Stimulated activated CD4-positive, alpha-beta T cell treated with anti-CD3 and anti-CD28 coated beads, Interleukin-12 subunit alpha, Interleukin-12 subunit beta, amount 100 ng/mL, for 48 hours (primary cell): Measurements from ENCODE around the gene CDCA4.
A peak's percentile ranks its signal among the peaks of the same experiment; 100 is the strongest.
"Not testable (repeated sequence)": the region's sequence is repeated elsewhere in the genome, so short reads cannot be mapped to it uniquely, and the experiment has no call there.

ENCODE experiments used
- DNase-seq, 3 donors: peaks; one replicate each; pipeline ENCODE4 v3.0.0-alpha.2; 2020; ENCODE audit warnings: low read depth in 2 of 3, low spot score in 1 of 3

The CDCA4 gene

GRCh38 chr14:105058521-105059034 lies 37.7 kb upstream of the CDCA4 start:
- DNase-seq, result no peak

DNA sequence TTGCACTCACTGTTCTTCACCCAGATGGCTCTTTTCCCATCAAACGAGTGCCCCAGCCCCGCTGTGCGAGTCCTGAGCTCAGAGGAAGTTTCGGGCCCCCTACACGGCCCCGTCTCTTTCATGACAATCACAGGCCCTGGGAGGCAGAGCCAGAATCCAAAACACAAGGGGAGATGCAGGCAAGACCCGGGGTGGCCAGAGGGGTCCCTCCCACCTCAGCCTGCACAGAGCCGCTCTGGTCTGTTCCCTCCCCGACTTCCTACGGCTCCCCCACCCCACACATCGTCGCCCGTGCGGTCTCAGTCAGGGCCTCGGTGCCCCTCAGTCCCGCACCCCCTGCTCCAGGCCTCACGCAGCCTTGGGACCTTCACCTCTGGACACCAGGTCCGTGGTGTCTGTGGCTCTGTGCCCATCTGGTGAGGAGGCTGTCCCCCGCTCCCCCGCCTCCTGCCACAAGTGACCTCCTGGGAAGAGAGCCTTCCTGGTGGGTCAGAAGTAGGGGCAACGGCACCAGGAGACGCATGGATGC lies 35.5 kb upstream of the CDCA4 start:
- no peak for DNase-seq

- no peak for DNase-seq
These were observed 34.9 kb upstream of the CDCA4 start for GRCh38 chr14:105055736-105056302.

GRCh38 chr14:105055334-105055733 lies 34.5 kb upstream of the CDCA4 start:
- no peak for DNase-seq

- DNase-seq, result no peak
These were observed 33.1 kb upstream of the CDCA4 start for GRCh38 chr14:105053996-105054395.

DNA sequence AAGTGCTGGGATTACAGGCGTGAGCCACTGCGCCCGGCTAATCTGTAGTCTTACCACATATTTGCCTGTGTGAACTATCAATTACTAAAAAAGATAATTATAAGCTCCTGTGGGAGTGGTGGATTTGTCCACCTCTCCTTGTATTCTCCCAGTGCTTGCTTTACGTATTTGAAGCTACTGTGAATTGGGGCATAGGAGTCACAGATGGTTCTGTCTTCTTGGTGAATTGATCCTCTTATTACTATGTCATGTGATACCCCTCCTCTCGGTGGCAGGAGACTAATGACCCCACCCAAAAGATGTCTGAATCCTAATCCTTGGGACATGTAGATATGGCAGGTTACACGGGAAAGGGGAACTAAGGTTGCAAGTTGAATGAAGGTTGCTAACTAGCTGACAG lies 32.5 kb upstream of the CDCA4 start:
- DNase-seq, result no peak

GRCh38 chr14:105052110-105052458 lies 31.2 kb upstream of the CDCA4 start:
- no peak for DNase-seq

DNA sequence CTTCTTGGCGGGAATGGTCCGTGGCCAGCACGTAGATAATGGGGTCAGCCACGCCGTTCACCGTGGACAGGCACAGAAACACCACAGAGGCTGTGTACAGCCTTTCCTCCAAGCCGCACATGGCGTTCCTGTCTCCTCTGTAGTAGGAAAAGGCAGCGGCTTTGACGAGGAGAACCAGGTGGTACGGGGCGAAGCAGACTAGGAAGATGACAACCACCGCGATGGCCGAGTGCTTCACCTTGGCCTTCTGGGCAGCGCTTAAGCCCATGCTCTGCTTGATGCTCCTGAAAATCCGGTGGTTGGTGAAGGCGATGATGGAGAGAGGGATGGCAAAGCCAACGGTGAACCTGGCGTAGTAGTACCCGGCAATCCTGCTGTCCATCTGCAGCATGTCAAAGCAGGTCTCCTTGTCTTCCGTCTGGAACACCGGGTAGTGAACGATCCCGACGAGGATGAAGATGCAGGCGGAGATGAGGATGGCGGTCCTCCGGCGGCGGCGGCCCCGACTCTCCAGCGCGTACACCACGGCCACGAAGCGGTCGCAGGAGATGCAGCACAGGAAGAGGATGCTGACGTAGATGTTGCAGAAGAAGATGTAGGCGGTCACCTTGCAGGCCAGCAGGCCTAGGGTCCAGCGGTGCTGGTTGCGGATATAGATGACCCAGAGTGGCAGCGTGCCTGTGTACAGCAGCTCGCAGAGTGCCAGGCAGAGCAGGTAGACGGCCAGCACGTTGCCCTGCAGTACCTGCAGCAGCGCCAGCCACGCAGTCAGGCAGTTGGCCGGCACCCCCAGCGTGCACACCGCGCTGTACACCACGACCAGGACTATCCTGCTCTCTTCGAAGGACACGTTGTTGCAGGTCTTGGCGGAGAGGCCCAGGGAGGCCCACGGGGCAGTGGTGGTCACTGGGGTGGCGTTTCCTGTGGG lies 30.6 kb upstream of the CDCA4 start:
- DNase-seq, result no peak

DNA sequence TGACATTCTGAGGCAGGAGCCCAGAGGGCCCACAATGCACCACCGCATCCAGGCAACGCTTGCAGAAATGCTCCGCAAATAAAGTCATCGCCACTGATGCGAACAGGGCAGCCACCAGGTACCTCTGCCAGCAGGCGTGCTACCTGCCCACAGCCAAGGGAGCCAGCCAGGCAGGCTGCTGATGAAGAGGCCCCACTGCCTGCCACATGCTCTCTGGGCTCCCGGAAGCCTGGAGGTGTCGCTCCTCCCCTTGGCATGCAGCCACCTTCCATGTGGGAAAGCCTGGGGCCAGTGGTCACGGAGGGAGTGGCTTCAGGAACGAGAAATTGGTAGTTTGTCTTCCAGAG lies 29.6 kb upstream of the CDCA4 start:
- DNase-seq, result no peak

- DNase-seq, result no peak
These were observed 29.1 kb upstream of the CDCA4 start for GRCh38 chr14:105049753-105050550.

DNA sequence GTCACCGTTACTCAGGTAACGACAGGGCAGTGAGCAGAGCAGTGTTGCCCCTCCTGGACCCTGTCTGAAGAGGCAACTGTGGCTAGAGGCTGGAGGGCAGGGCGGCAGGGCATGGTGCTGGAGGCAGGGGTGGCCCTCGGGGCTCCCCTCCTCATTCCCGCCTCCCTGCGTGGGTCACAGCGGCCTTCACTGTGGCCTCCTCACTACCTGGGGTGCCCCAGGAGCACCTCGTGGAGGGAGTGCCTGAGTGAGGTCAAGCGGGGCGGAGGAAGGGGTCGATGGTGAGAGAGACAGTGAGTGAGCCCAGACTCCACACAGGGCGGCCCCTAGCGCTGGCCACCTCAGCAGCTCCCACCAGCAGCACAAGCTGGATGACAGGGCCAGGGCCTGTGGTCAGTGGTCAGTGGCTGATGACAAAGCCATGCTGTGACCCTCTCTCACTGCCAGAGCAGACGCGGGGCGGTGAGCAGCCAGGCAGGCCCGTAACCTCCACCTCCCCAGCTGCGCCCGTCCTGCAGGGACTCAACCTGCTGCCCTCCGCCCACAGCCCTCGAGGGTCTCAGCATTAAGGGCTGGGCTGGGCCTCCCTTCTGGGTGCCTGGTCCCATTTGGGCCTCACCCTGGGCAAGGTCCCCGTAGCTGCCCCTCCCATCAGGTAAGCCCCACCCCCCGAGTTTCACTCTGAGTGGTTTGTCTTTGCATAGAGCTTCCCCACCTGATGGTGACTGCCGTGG lies 26.6 kb upstream of the CDCA4 start:
- DNase-seq, result no peak

DNA sequence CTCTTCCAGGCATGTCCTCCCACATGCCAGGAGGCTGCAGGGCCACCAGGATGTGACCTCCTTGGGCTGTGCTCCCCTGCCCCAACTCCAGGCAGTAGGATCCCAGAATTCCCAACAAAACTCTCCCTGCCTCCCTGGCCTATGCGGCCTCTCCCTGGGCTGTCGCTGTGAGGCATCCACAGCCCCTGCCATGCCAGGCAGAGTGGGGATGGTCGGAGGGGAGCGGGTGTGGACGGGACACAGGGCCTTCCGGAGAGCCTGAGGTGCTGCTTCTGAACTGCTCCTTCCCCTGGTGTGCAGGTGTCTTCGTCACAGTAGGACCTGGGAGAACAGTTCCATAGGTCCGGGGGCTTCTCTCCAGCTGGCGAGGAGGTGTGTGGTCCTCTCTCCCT lies 26.0 kb upstream of the CDCA4 start:
- DNase-seq, result no peak

DNA sequence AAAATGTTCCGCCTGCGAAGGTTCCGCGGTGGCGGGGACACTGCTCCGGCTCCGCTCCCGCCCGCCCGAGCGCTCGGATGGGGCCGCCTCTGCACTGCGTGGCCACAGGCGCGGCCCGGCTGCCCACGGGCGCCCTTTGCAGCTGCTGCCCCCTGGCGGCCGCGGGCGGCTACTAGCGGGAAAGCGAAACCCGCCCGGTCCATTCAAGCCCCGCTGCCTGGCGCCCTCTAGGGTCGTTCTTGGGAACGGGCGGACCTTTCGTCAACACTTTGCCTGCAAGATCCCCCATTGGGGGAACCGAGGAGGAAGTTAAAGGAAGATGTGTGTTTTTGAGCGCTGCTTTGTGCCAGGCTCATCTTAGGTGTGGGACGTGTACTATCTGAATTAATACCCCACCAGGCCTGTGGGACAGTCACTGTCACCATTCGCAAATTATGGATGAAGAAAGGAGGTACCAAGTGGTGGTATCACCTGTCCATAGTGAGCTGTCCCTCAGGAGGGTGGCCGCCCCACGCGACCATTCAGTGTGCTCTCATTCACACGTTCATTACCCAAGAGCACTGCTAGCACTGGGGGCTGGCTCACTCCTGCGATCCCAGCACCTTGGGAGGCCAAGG lies 24.9 kb upstream of the CDCA4 start:
- DNase-seq, result peak; percentile 88 to 95 (median 92)

DNA sequence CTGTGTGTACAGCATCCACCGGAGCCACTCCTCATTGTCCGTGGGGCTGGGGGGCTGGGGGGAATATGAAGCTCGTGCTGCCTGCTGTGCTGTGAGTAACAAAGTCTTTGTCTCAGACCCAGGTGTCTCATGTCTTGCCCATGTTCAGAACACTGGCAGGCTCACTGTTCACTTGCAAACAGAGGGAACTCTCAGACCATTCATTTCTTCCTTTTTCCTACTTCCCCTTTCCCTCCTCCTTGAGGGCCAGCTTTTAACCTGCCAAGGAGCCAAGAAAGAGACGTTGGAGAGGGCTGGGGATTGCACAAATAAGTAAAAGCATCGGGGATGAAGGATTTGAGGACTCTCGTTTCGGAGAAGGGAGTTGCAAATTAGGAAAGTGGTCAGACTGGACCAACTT lies 22.8 kb upstream of the CDCA4 start:
- DNase-seq, result no peak

- DNase-seq, result no peak
These were observed 21.9 kb upstream of the CDCA4 start for GRCh38 chr14:105042813-105043212.

GRCh38 chr14:105041841-105042765 lies 21.2 kb upstream of the CDCA4 start:
- no peak for DNase-seq

GRCh38 chr14:105039458-105040205 lies 18.7 kb upstream of the CDCA4 start:
- DNase-seq, result no peak

GRCh38 chr14:105035616-105036015 lies 14.7 kb upstream of the CDCA4 start:
- DNase-seq, result not testable (repeated sequence)
